PFSK-1 (cell line): Measurements from ENCODE around the gene DMAC2L.

Experiments
- FOXP2 ChIP-seq: optimal IDR thresholded peaks from 2 replicates; pipeline ENCODE3; 2011; ENCODE audit warnings: borderline replicate concordance, control low read depth, inconsistent platforms; ENCODE audit not compliant: insufficient read depth; ENCODE audit errors: extremely low read length, extremely low read depth
- POLR2AphosphoS5 ChIP-seq: IDR thresholded peaks from 2 replicates; pipeline ENCODE4 v1.6.1; 2012; ENCODE audit warnings: low read depth, mild to moderate bottlenecking, control low read depth, low read length, moderate library complexity
- REST ChIP-seq, 2 experiments: IDR thresholded peaks; 2 replicates each; pipeline versions ENCODE4 v1.6.1 to v1.8.0; 2011 to 2012; ENCODE audit warnings: low read depth in 2 of 2, low read length in 2 of 2, control low read depth in 1 of 2, inconsistent platforms in 1 of 2, mild to moderate bottlenecking in 1 of 2, moderate library complexity in 1 of 2; ENCODE audit not compliant: insufficient read depth in 1 of 2
- SIN3A ChIP-seq: IDR thresholded peaks from 2 replicates; pipeline ENCODE4 v1.6.1; 2012; ENCODE audit warnings: mild to moderate bottlenecking, low read length, moderate library complexity, borderline replicate concordance; ENCODE audit not compliant: insufficient read depth
- TAF1 ChIP-seq: IDR thresholded peaks from 2 replicates; pipeline ENCODE4 v1.6.1; 2012; ENCODE audit warnings: low read length, control low read depth, borderline replicate concordance; ENCODE audit not compliant: insufficient read depth

DMAC2L gene

GRCh38 chr14:50320283-50320682, 8.2 kb downstream of the DMAC2L start:
- TF ChIP-seq REST (IDR thresholded peaks at IDR 0.05; ENCODE audit: insufficient read depth in 1 of 2, low read depth in 2 of 2, low read length in 2 of 2), result no peak
- no peak for TF ChIP-seq SIN3A
- no peak for TF ChIP-seq FOXP2
- no peak for TF ChIP-seq POLR2AphosphoS5
- TF ChIP-seq TAF1, result no peak

- TF ChIP-seq SIN3A (no peak), REST (IDR thresholded peaks at IDR 0.05; ENCODE audit: insufficient read depth in 1 of 2, low read depth in 2 of 2, low read length in 2 of 2) (no peak), TAF1 (no peak), FOXP2 (no peak), POLR2AphosphoS5 (no peak)
Measured at GRCh38 chr14:50321009-50321660, 9.0 kb downstream of the DMAC2L start.

GRCh38 chr14:50331596-50331995, 19.5 kb downstream of the DMAC2L start:
- TF ChIP-seq TAF1, result no peak
- no peak for TF ChIP-seq SIN3A
- TF ChIP-seq FOXP2, result no peak
- no peak for TF ChIP-seq REST (IDR thresholded peaks at IDR 0.05; ENCODE audit: insufficient read depth in 1 of 2, low read depth in 2 of 2, low read length in 2 of 2)
- no peak for TF ChIP-seq POLR2AphosphoS5

- TF ChIP-seq POLR2AphosphoS5 (no peak), REST (IDR thresholded peaks at IDR 0.05; ENCODE audit: insufficient read depth in 1 of 2, low read depth in 2 of 2, low read length in 2 of 2) (no peak), SIN3A (no peak), TAF1 (no peak), FOXP2 (no peak)
Measured at GRCh38 chr14:50333014-50333509, 20.9 kb downstream of the DMAC2L start.
